VCaP (cell line): ENCODE results near the gene IL21.

Experiments
- H3K27ac ChIP-seq: fragments of 450-650 bp; 2 replicates; pipeline ENCODE4 v1.5.1; 2017
- TF ChIP-seq, protein P1 (sequence below): fragments of 450-650 bp; conservative IDR thresholded peaks from 2 replicates; pipeline ENCODE4 v1.5.1; 2017; ENCODE audit warnings: mild to moderate bottlenecking, moderate library complexity

The IL21 gene

DNA sequence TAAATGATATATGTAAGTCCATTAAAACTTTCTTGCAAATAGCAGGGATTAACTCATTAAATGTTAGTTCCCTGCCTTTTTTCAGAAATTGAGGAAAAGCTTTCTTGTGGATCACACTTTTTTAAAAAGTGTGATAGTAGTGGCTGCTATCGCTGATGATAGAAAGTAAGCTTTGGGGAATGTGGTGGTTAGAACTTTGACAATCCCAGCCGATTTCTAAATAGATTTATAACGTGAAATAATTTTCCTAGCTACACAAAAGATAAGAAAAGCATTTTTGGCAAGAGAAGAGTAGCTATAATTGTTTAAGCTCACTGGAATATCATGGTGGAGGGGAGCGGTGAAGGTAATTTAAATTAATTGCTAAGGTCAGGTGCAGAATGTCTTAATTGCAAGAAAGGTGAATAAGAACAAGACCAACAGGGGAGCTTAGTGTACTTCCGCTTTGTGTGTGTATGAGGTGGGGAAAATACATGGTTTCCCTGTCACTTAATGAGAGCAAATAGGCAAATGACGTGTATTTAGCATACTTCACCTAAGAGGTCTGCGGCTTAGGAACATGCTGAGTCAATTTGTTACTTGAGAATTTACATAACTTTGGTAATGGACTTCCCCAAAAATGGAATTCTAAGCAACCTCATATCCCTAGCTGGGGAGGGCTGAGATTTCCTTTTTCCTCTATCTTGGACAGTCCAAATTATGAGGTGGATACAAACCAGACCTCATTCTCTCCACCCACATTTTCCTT lies 11.7 kb upstream of the IL21 start:
- H3K27ac ChIP-seq: no peak overlapping the region
- TF ChIP-seq, protein P1, sequence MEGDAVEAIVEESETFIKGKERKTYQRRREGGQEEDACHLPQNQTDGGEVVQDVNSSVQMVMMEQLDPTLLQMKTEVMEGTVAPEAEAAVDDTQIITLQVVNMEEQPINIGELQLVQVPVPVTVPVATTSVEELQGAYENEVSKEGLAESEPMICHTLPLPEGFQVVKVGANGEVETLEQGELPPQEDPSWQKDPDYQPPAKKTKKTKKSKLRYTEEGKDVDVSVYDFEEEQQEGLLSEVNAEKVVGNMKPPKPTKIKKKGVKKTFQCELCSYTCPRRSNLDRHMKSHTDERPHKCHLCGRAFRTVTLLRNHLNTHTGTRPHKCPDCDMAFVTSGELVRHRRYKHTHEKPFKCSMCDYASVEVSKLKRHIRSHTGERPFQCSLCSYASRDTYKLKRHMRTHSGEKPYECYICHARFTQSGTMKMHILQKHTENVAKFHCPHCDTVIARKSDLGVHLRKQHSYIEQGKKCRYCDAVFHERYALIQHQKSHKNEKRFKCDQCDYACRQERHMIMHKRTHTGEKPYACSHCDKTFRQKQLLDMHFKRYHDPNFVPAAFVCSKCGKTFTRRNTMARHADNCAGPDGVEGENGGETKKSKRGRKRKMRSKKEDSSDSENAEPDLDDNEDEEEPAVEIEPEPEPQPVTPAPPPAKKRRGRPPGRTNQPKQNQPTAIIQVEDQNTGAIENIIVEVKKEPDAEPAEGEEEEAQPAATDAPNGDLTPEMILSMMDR: no peak

DNA sequence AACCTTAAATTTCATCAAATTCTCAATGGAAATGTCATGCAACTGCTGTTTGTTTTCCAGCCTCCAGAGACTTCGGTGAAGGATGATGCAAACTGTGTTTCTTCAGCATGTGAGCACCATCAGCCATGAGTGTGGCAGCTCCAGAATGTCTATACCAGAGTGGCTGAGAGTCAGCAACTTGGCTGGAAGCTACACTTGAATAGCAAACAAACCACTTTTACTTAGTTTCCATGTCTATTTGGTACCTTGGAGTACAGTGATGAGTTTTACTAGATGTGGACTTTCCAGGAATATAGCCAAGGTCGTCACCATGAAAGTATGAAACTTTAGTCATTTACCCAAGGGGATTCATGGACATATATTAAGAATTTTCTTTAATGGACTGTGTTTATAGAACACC lies 4.3 kb upstream of the IL21 start:
- H3K27ac ChIP-seq: no peak overlapping the region
- TF ChIP-seq, protein P1: no peak

DNA sequence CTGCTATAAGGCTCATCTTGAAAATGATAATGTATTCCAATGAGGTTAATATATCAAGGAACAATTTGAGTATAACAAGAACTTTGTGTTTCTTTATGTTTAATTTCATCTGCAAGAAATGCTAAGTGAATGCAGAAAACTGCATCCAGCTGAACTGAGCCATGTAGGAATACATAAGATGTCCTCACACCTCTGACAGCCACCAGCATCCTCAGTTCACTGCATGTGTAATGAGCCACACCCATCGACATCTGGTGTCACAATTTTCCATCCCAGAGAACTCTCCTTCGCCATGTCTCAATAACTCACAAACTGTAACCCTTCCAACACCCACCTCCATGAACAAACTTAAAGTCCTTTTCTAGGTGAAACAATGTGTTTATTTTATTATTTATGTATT lies 3.3 kb upstream of the IL21 start:
- no peak overlapping the region for H3K27ac ChIP-seq
- TF ChIP-seq, protein P1: no peak

DNA sequence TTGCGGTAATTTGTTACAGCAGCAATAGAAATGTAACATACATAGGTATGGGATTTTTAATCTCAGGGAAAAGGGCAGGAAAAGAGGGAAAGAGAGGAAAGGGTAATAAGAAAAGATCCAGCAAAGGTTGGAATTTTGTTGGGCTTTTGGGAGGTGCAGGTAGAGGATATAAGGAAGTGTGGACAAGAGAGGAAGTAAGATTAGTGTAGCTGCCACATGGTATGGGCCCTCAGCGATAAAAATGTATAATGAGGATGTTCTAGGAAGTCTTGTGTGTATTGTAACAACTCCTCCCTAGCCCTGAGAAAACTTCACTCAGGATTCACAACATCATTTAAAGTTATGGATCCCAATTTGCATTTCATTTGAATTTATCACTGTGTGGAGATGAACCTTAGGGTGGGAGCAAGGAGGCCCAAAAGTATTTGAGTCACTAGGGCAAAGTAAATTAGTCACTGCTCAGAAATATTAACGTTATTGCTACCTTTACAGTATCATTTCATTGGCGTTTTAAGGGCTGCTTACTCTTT lies 2.8 kb upstream of the IL21 start:
- TF ChIP-seq, protein P1: no peak
- H3K27ac ChIP-seq: no peak overlapping the region

DNA sequence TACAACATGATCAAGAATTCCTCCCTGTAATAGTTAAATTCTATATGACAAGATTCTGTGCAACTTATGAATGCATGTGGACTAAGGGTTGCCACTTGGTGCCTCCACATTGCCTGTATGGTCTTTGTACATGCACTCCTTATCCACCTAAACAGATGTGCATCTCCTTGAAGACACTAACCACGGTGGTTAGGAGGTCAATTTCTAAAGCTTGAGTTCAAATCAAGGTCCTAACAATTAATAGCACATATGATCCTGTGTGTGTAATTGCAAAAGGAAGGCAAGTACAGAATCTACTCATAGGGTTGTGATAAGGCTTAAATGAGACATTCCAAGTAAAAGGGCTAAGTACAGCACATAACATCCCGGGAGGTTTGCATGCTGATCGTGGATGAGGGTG lies 1.5 kb upstream of the IL21 start:
- H3K27ac ChIP-seq: no peak overlapping the region
- TF ChIP-seq, protein P1: no peak

DNA sequence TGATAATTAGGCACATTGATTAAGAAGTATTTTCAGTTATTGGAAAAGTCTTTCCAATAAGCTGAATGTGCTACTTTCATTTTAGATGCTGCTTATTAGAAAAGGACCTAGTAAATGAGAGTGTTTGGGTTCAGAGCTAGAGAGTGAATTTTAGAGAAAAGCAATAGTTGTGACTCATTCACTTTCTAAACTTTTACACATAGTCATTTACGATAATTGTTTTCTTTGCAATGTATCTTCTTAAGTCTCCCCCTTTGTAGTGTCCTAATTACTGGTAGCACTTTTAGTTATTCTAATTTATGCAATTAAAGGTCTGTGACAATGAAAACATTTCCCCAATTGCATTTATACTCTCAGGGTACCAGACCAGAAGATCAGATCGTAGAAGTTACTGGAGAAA lies 1.3 kb downstream of the IL21 start:
- H3K27ac ChIP-seq: no peak overlapping the region
- TF ChIP-seq, protein P1: no peak

DNA sequence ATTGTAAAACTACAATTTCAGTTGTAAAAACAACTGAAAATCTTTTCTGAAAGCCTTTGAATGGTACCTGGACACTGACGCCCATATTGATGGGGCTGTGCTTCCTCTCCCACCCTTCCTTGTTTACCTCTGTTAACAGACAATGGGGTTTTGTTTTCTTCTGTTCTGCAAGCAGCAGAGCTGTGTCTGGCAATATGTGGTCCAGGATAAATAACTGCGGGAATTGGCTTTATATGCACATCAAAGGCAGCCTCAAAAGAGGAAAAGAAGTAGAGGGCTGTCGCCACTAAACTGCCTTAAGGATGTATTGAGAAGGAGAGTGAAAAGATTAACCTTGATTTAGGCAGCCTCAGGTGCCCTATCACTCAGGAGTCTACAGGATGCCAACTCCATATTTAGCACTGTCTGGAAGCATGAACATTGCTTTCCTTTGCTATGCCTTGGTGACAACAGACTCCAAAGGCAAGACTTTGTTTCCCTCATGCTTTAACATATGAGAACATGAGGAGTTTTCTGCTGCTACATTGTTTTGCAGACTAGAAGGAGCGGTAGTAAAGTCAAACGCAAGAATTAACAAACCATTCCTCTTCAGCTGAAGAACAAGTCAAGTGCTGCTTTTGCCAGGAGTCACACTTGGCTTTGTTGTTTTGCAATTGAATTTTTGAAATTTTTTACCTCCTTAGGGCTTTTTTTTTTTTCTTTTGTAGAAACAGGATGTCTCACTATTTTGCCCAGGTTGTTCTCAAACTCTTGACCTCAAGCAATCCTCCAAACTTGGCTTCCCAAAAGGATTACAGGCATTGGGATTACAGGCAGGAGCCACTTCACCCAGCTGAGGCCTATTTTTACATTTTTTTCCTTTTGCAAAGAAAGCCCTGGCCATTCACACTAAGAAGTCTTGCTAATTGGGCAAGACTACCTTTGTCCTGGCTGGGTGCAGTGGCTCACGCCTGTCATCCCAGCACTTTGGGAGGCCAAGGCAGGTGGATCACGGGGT lies 3.0 kb downstream of the IL21 start:
- no peak overlapping the region for H3K27ac ChIP-seq
- TF ChIP-seq, protein P1: no peak
